CD4-positive, alpha-beta T cell treated with Interleukin-6 for 4 hours (primary cell): ENCODE results near the gene HSPB9.
A peak's percentile ranks its signal among the peaks of the same experiment; 100 is the strongest.

Source experiments
- DNase-seq: peaks from one replicate; pipeline ENCODE4 v3.0.0-alpha.2; 2020; ENCODE audit warnings: mixed read lengths

The HSPB9 gene

GRCh38 chr17:42122371-42123303 lies at the start of gene HSPB9:
TSS of gene HSPB9 (plus strand) at chr17:42122804. CDS start at chr17:42122851, 47 bp downstream.
- DNase-seq: no peak

GRCh38 chr17:42075789-42076188 lies 46.8 kb upstream of the HSPB9 start:
- no peak for DNase-seq

- no peak for DNase-seq
These were observed 45.6 kb upstream of the HSPB9 start for GRCh38 chr17:42076797-42077559.

- DNase-seq: no peak
These were observed 44.8 kb upstream of the HSPB9 start for GRCh38 chr17:42077755-42078154.

- no peak for DNase-seq
These were observed 44.1 kb upstream of the HSPB9 start for GRCh38 chr17:42078396-42079043.

GRCh38 chr17:42079541-42079940 lies 43.1 kb upstream of the HSPB9 start:
- DNase-seq: no peak

- no peak for DNase-seq
These were observed 41.0 kb upstream of the HSPB9 start for GRCh38 chr17:42081516-42082129.

GRCh38 chr17:42087042-42087701 lies 35.4 kb upstream of the HSPB9 start:
- DNase-seq: no peak

- no peak for DNase-seq
These were observed 34.6 kb upstream of the HSPB9 start for GRCh38 chr17:42087736-42088705.

GRCh38 chr17:42088736-42089135 lies 33.9 kb upstream of the HSPB9 start:
- DNase-seq: no peak

GRCh38 chr17:42090964-42091790 lies 31.4 kb upstream of the HSPB9 start:
- DNase-seq: no peak

- no peak for DNase-seq
These were observed 29.7 kb upstream of the HSPB9 start for GRCh38 chr17:42092939-42093338.

- no peak for DNase-seq
These were observed 28.1 kb upstream of the HSPB9 start for GRCh38 chr17:42094375-42095069.

GRCh38 chr17:42096360-42097111 lies 26.1 kb upstream of the HSPB9 start:
- no peak for DNase-seq

- peak; percentile 72 for DNase-seq
These were observed 24.6 kb upstream of the HSPB9 start, which contains the start of gene ZNF385C for GRCh38 chr17:42097691-42098631. TSS of gene ZNF385C (minus strand) at chr17:42098473. CDS start at chr17:42063056, 35,417 bp downstream.

- DNase-seq: no peak
These were observed 23.7 kb upstream of the HSPB9 start for GRCh38 chr17:42098730-42099399.
